HG03354 (cell line): ENCODE measurements around the gene COPZ2.
A peak's percentile ranks its signal among the peaks of the same experiment; 100 is the strongest.
"Not testable (repeated sequence)": the region's sequence is repeated elsewhere in the genome, so short reads cannot be mapped to it uniquely, and the experiment has no call there.

Experiments
- ATAC-seq: cut with Tn5 transposase; IDR thresholded peaks from one replicate; pipeline ENCODE4 v1.9.1; 2021; ENCODE audit warnings: mild to moderate bottlenecking; ENCODE audit not compliant: unreplicated experiment, poor library complexity, severe bottlenecking

The COPZ2 gene

GRCh38 chr17:48012151-48012520 lies 25.5 kb downstream of the COPZ2 start:
- peak; percentile 79 for ATAC-seq

GRCh38 chr17:48011405-48012150 lies 26.0 kb downstream of the COPZ2 start:
- ATAC-seq, result no peak

- no peak for ATAC-seq
Measured at GRCh38 chr17:48010193-48010592, 27.4 kb downstream of the COPZ2 start.

GRCh38 chr17:48006936-48007709 lies 30.5 kb downstream of the COPZ2 start:
- no peak for ATAC-seq

GRCh38 chr17:48004983-48005382 lies 32.6 kb downstream of the COPZ2 start:
- ATAC-seq, result no peak

GRCh38 chr17:48003417-48004151 lies 34.0 kb downstream of the COPZ2 start:
- ATAC-seq, result no peak

GRCh38 chr17:48002916-48003416 lies 34.6 kb downstream of the COPZ2 start:
- no peak for ATAC-seq

- ATAC-seq, result peak; percentile 62
Measured at GRCh38 chr17:48002266-48002915, 35.2 kb downstream of the COPZ2 start.

- not testable (repeated sequence) for ATAC-seq
Measured at GRCh38 chr17:48001657-48002056, 35.9 kb downstream of the COPZ2 start.

- no peak for ATAC-seq
Measured at GRCh38 chr17:48001197-48001596, 36.4 kb downstream of the COPZ2 start.

- no peak for ATAC-seq
Measured at GRCh38 chr17:47999582-47999981, 38.0 kb downstream of the COPZ2 start.

GRCh38 chr17:47998044-47998443 lies 39.6 kb downstream of the COPZ2 start:
- ATAC-seq, result no peak

- ATAC-seq, result no peak
Measured at GRCh38 chr17:47997586-47997985, 40.0 kb downstream of the COPZ2 start.

GRCh38 chr17:47996201-47996600 lies 41.4 kb downstream of the COPZ2 start:
- no peak for ATAC-seq

- no peak for ATAC-seq
Measured at GRCh38 chr17:47995241-47995935, 42.2 kb downstream of the COPZ2 start.

GRCh38 chr17:47994724-47995123 lies 42.9 kb downstream of the COPZ2 start:
- ATAC-seq, result no peak

- ATAC-seq, result no peak
Measured at GRCh38 chr17:47993964-47994363, 43.6 kb downstream of the COPZ2 start.

GRCh38 chr17:47993031-47993564 lies 44.5 kb downstream of the COPZ2 start:
- no peak for ATAC-seq

GRCh38 chr17:47992216-47992615 lies 45.4 kb downstream of the COPZ2 start:
- no peak for ATAC-seq
